ENCODE measurements around the gene ZNF675.
"Not testable (repeated sequence)": the region's sequence is repeated elsewhere in the genome, so short reads cannot be mapped to it uniquely, and the experiment has no call there.

Gene ZNF675

GRCh38 chr19:23686621-23687423 is at the start of gene ZNF675:
Gene ZNF675, minus strand, starts transcription at chr19:23687212. Its CDS starts 179 bp downstream, at chr19:23687033.
- ChIA-PET POLR2A (ENCODE audit: low non-redundant PET) (interaction anchor here (0.9 kb wide), 1 partner anchor 72 kb away, joined by 3 read pairs; the partner anchor contains the start of gene ZNF681), CTCF (interaction anchor here (0.6 to 0.7 kb wide), 2 partner anchors 105 to 158 kb away, joined by 3 to 4 read pairs; no protein-coding TSS in a partner anchor)
- peak; percentile 93 for DNase-seq (ENCODE audit: low spot score)
- peak within 1 kb of the TSS; percentile 97 for H3K27ac ChIP-seq
- TF ChIP-seq, protein P1, sequence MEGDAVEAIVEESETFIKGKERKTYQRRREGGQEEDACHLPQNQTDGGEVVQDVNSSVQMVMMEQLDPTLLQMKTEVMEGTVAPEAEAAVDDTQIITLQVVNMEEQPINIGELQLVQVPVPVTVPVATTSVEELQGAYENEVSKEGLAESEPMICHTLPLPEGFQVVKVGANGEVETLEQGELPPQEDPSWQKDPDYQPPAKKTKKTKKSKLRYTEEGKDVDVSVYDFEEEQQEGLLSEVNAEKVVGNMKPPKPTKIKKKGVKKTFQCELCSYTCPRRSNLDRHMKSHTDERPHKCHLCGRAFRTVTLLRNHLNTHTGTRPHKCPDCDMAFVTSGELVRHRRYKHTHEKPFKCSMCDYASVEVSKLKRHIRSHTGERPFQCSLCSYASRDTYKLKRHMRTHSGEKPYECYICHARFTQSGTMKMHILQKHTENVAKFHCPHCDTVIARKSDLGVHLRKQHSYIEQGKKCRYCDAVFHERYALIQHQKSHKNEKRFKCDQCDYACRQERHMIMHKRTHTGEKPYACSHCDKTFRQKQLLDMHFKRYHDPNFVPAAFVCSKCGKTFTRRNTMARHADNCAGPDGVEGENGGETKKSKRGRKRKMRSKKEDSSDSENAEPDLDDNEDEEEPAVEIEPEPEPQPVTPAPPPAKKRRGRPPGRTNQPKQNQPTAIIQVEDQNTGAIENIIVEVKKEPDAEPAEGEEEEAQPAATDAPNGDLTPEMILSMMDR (conservative IDR thresholded peaks at IDR 0.05; ENCODE audit: low read depth), result no peak; the same call in 1 of the 2 replicates

DNA sequence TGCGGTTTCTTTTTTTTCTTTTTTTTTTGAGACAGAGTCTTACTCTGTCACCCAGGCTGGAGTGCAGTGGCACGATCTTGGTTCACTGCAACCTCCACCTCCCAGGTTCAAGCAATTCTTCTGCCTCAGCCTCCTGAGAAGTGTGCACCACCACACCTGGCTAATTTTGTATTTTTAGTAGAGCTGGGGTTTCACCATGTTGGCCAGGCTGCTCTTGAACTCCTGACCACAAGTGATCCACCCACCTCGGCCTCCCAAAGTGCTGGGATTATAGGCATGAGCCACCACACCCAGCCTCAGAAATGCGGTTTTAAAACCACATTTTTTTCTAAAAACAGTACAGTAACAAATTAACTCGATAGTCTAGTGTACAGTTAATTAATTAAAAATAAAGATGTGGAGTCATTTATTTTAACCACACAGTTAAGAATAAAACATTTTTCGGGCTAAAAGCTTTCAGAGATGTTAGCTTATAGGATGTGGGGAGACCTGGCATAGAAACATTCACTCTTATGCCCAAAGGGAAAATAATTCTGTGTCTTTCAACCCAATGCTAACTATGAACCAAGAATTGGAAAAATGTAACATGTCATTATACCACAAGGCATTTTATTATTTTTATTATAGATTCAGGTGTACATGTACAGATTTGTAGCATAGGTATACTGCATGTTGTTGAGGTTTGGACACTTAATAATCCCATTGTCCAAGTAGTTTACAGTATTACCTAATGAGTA is 43.9 kb upstream of the ZNF675 start:
- POLR2A ChIA-PET (ENCODE audit: low non-redundant PET); CTCF ChIA-PET; DNase-seq (ENCODE audit: low spot score); H3K27ac ChIP-seq: not testable (repeated sequence)

DNA sequence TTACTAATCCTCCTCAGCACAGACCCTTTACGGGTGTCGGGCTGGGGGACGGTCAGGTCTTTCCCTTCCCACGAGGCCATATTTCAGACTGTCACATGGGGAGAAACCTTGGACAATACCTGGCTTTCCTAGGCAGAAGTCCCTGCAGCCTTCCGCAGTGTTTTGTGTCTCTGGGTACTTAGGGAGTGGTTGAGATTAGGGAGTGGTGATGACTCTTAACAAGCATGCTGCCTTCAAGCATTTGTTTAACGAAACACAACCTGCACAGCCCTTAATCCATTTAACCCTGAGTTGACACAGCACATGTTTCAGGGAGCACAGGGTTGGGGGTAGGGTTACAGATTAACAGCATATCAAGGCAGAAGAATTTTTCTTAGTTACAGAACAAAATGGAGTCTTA is 37.1 kb upstream of the ZNF675 start:
- CTCF ChIA-PET; POLR2A ChIA-PET (ENCODE audit: low non-redundant PET): not testable (repeated sequence)

DNA sequence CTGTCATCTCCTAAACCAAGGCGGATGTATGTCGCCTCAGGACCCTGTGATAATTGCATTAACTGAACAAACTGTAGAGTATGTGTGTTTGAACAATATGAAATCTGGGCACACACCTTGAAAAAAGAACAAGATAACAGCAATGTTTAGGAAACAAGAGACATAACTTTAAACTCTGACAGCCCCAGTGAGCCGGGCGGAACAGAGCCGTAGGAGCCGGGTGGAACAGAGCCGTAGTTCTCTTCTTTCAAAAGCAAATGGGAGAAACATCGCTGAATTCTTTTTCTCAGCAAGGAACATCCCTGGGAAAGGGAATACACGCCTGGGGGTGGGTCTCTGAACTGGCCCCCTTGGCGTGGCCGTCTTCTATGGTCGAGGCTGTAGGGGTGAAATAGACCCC is 31.8 kb upstream of the ZNF675 start:
- POLR2A ChIA-PET (ENCODE audit: low non-redundant PET), result no interaction called here
- CTCF ChIA-PET, result no interaction called here
- TF ChIP-seq, protein P1 (conservative IDR thresholded peaks at IDR 0.05; ENCODE audit: low read depth), result no peak
- no peak for DNase-seq (ENCODE audit: low spot score)
- H3K27ac ChIP-seq, result no peak overlapping the region

More for the DNA sequence above, 37.1 kb upstream of the ZNF675 start:
- DNase-seq (ENCODE audit: low spot score); H3K27ac ChIP-seq: not testable (repeated sequence)

DNA sequence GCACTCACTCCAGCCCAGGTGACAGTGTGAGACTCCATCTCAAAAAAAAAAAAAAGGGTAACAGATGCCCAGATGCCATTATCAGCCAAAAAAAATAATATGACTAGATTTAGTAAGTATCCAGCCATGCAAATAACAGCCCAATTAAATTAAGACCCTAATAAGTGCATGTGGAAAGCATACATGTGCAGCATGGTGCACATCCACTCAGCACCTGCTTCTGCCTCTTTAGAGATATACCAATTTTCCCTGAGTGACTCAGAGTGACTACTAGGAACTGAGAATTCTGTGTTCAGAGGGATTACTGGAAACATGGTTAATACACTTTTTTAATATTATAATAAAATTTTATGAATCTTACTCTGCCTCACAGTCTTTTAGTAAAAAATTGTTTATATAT is 29.8 kb upstream of the ZNF675 start:
- CTCF ChIA-PET, result no interaction called here
- TF ChIP-seq, protein P1 (conservative IDR thresholded peaks at IDR 0.05; ENCODE audit: low read depth), result no peak
- no peak overlapping the region for H3K27ac ChIP-seq
- DNase-seq (ENCODE audit: low spot score), result no peak
- POLR2A ChIA-PET (ENCODE audit: low non-redundant PET), result no interaction called here

- no peak overlapping the region for H3K27ac ChIP-seq
- TF ChIP-seq, protein P1 (conservative IDR thresholded peaks at IDR 0.05; ENCODE audit: low read depth), result no peak
- no peak for DNase-seq (ENCODE audit: low spot score)
- ChIA-PET POLR2A (ENCODE audit: low non-redundant PET) (no interaction called here), CTCF (no interaction called here)
These were observed 22.3 kb upstream of the ZNF675 start for GRCh38 chr19:23709347-23709746.

DNA sequence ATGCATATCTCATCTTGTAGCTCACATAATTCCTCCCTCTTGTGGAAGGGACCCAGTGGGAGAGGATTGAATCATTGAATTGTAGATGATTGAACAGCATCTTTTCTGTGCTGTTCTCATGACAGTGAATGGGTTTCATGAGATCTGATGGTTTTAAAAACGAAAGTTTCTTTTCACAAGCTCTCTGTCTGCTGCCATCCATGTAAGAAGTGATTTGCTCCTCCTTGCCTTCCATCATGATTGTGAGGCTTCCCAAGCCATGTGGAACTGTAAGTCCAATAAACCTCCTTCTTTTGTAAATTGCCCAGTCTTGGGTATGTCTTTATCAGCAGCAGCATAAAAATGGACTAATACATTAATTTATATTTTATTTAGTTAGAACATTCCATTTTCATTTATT is 19.6 kb upstream of the ZNF675 start:
- H3K27ac ChIP-seq, result no peak overlapping the region
- POLR2A ChIA-PET (ENCODE audit: low non-redundant PET), result no interaction called here
- CTCF ChIA-PET, result no interaction called here
- TF ChIP-seq, protein P1 (conservative IDR thresholded peaks at IDR 0.05; ENCODE audit: low read depth), result no peak
- no peak for DNase-seq (ENCODE audit: low spot score)
